ENCODE data around the gene BZW1.
"Not testable (repeated sequence)": the region's sequence is repeated elsewhere in the genome, so short reads cannot be mapped to it uniquely, and the experiment has no call there.

The BZW1 gene

GRCh38 chr2:200791905-200792304, 19.8 kb upstream of the BZW1 start:
- no peak for DNase-seq (ENCODE audit: low spot score)

- DNase-seq (ENCODE audit: low spot score), result no peak
These were observed 17.6 kb upstream of the BZW1 start for GRCh38 chr2:200794143-200794542.

- DNase-seq (ENCODE audit: low spot score), result no peak
These were observed 16.7 kb upstream of the BZW1 start for GRCh38 chr2:200795028-200795440.

GRCh38 chr2:200796561-200796960, 15.1 kb upstream of the BZW1 start:
- no peak for DNase-seq (ENCODE audit: low spot score)

- DNase-seq (ENCODE audit: low spot score), result no peak
These were observed 14.4 kb upstream of the BZW1 start for GRCh38 chr2:200797242-200797770.

GRCh38 chr2:200798514-200798913, 13.2 kb upstream of the BZW1 start:
- no peak for DNase-seq (ENCODE audit: low spot score)

GRCh38 chr2:200800458-200800857, 11.3 kb upstream of the BZW1 start:
- DNase-seq (ENCODE audit: low spot score), result no peak

GRCh38 chr2:200801431-200801830, 10.3 kb upstream of the BZW1 start:
- not testable (repeated sequence) for DNase-seq (ENCODE audit: low spot score)

- DNase-seq (ENCODE audit: low spot score), result no peak
These were observed 2.0 kb upstream of the BZW1 start for GRCh38 chr2:200809506-200810251.

GRCh38 chr2:200810252-200810997, 1.3 kb upstream of the BZW1 start:
- DNase-seq (ENCODE audit: low spot score), result peak; percentile 24

- no peak for DNase-seq (ENCODE audit: low spot score)
These were observed 745 bp upstream of the BZW1 start for GRCh38 chr2:200810998-200811332.

GRCh38 chr2:200812122-200813022, 662 bp downstream of the BZW1 start:
- peak; percentile 65 for DNase-seq (ENCODE audit: low spot score)

- no peak for DNase-seq (ENCODE audit: low spot score)
These were observed 2.6 kb downstream of the BZW1 start for GRCh38 chr2:200814276-200814815.

- DNase-seq (ENCODE audit: low spot score), result no peak
These were observed 3.2 kb downstream of the BZW1 start for GRCh38 chr2:200814917-200815316.

GRCh38 chr2:200818732-200819131, 7.0 kb downstream of the BZW1 start:
- not testable (repeated sequence) for DNase-seq (ENCODE audit: low spot score)

GRCh38 chr2:200820573-200821234, 9.0 kb downstream of the BZW1 start:
- DNase-seq (ENCODE audit: low spot score), result no peak

- no peak for DNase-seq (ENCODE audit: low spot score)
These were observed 10.1 kb downstream of the BZW1 start for GRCh38 chr2:200821686-200822245.

- DNase-seq (ENCODE audit: low spot score), result no peak
These were observed 16.4 kb downstream of the BZW1 start for GRCh38 chr2:200828104-200828503.

- no peak for DNase-seq (ENCODE audit: low spot score)
These were observed 17.0 kb downstream of the BZW1 start for GRCh38 chr2:200828572-200829257.

- no peak for DNase-seq (ENCODE audit: low spot score)
These were observed 17.5 kb downstream of the BZW1 start for GRCh38 chr2:200829258-200829655.

- no peak for DNase-seq (ENCODE audit: low spot score)
These were observed 23.0 kb downstream of the BZW1 start for GRCh38 chr2:200834701-200835100.
